Dermis microvascular lymphatic vessel endothelial cell (primary cell): ENCODE results near the gene GGA3. TPM values are rescaled to one million over a fixed set of nuclear protein-coding genes. Genes with fewer than 3 reads are reported as not detected.
"Not testable (repeated sequence)": the region's sequence is repeated elsewhere in the genome, so short reads cannot be mapped to it uniquely, and the experiment has no call there.

Source experiments
- DNase-seq, 2 donors: peaks; one replicate each; pipeline versions ENCODE4 v3.0.0 to v3.0.0-alpha.2; 2010; ENCODE audit warnings: low read depth in 2 of 2
- total RNA-seq: library from RNA; depleted of rRNA; stranded (reverse); fragments of >200 nt; gene quantifications from 2 replicates; pipeline ENCODE4 v1.2.1, GENCODE V29; 2014

Gene GGA3
- total RNA-seq, 1 donor from 2014 or later: 6.3 TPM

DNA sequence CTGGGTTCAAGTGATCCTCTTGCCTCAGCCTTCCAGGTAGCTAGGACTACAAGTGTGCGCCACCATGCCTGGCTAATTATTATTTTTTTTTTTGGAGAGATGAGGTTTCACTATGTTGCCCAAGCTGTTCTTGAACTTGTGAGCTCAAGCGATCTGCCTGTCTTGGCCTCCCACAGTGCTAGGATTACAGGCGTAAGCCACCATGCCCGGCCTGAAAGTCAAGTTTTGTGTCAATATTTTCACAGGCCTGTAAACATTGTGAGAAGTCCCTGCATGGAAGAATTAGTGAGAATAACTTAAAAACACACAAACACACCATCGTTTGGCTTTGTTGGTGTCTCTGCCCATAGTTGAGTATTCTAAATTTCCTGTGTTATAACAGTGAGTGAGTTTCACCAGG is 33.7 kb downstream of the GGA3 start:
- no peak for DNase-seq

DNA sequence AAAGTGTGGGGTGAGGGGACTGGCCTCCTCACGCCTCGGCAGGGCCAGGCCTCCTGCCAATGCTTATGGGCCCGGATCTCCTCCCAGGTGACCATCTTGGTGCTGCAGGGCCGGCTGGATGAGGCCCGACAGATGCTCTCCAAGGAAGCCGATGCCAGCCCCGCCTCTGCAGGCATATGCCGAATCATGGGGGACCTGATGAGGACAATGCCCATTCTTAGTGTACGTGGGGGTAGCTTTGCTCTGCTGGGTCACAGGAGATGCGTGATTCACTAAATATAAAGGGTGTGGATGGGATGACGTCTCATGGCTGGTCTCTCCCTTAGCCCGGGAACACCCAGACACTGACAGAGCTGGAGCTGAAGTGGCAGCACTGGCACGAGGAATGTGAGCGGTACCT is 36.4 kb downstream of the GGA3 start:
- no peak for DNase-seq

DNA sequence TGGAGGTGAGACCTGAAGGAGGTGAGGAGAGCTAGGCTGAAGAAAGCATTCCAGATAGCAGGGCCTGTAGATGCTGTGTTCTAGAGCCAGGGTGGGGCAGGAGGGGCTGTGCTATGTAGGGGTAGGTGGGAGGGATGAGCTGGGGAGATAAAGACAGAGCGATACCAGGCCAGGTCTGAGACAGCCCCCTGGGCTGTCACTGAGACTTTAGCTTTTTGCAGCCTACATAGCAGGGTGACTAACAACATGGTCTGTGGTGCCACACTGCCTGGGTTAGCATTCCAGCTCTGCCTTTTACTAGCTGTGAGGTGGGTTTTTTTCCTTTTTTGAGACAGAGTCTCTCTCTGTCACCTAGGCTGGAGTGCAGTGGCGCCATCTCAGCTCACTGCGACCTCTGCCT is 41.6 kb downstream of the GGA3 start:
- DNase-seq: no peak

DNA sequence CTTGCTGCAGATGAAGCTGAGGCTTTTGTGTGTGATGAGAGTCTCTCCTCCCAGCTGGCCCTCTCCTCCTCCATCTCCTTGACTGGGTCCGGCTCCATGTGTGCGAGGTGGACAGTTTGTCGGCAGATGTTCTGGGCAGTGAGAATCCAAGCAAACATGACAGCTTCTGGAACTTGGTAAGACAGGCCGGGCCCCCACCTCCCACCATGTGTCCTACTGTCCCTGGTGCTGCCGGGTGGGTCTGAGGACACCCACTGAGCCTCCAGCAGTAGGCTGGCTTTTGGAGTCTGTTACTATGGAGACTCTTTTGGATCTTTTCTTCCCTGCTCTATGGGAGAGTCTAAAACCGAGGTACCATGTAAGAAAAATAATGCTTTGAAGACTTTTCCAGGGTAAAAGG is 43.3 kb downstream of the GGA3 start:
- no peak for DNase-seq

DNA sequence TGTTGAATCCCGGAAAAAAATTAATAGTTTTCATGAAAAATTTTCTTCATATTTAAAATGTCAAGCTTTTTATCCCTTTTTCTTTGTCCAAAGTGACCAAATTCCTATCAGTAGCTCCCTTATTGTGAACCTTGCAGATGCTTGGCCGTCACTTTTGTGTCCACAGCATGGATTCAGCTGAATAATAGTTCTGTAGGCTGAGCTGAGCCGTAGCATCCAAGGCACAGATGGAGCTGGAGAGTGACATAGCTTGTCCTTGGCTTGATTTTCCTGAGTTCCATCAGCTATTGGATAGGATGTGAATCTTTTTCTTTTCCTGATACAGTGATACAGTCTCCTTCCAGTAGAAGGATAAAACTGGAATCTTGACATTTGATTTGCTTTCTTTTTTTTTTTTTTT is 52.3 kb downstream of the GGA3 start:
- no peak for DNase-seq

DNA sequence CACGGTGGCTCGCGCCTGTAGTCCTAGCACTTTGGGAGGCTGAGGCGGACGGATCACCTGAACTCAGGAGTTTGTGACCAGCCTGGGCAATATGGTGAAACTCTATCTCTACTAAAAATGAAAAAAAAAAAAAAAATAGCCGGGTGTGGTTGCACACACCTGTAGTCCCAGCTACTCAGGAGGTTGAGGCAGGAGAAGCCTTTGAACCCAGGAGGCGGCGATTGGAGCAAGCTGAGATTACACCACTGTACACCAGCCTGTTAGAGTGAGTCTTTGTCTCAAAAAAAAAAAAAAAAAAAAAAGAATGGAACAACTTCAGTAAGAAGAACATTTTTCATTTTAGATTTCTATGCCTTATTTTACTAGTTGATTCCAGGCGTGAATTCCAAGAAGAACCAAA is 53.2 kb downstream of the GGA3 start:
- DNase-seq: no peak

DNA sequence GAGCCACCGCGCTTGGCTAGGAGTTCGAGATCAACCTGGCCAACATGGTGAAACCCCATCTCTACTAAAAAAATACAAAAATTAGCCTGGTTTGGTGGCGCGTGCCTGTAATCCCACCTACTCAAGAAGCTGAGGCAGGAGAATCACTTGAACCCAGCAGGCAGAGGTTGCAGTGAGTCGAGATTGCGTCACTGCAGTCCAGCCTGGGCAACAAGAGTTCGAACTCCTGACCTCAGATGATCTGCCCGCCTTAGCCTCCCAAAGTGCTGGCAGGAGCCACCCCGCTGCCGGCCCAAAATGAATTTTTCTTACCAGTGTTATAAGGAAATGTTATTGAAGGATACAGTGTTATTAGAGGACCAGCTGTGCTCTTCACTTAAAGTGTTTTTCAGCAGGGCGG is 53.6 kb downstream of the GGA3 start:
- no peak for DNase-seq

DNA sequence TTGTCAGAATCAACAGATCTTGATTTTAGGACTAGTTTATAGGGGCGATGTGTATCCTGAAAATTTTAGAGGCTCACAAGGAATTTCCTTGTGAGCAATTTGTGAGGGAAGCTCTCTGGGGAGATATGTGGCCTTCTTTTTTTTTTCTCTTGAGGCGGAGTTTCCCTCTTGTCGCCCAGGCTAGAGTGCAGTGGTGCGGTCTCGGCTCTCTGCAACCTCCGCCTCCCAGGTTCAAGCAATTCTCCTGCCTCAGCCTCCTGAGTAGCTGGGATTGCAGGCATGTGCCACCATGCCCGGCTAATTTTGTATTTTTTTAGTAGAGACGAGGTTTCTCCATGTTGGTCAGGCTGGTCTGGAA is 54.4 kb downstream of the GGA3 start:
- DNase-seq: not testable (repeated sequence)

DNA sequence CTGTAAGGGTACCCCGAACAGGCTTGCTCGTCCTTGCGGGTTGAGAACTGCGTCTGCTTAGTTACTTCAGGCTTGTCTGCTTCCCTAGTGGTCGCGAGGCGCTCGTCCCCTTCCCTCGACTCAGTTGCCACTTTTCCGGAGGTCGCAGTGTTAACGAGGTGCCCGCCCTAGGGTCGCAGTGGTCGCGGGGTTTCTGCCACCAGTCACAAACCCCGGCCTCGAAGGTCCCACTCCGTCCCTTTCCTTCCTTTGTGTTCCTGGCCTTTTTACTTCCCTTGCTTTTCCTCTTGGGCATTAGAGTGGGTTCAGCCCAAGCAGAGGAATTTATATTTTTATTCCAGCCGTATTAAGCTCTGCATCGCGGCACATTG is 55.6 kb downstream of the GGA3 start:
- DNase-seq: no peak

DNA sequence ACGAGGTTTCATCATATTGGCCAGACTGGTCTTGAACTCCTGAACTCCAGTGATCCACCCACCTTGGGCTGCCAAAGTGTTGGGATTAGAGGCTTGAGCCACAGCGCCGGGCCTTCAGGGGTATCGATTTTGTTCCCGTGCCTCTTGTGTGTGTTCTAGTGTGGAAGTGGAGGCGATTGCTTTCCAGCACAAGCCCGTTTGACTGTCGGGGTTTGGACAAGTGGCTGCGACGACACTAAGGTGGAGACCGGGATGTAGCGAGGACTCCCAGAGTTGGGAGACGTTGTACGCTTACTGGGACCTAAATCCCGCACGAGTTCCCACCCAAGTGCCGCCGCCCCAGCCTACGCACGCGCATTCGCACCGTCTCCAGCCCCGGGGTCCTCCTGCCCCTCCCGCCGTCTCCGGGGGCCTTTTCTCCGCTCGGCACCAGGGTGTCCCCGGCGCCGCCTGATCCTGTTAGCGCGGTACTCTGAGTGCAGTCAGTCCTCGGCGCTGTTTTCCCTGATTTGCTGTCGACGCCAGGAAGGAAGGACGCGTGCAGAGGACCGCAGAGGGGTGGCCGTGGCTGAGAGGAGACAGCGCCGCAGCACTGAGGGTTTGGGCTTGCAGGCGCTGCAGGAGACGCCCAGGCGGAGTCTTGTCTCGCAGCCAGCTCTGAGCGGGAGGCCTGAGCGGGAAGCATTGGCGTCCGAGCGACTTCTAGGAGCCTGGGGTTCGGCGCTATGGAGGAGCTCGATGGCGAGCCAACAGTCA is 56.2 kb downstream of the GGA3 start, which contains the start of gene NUP85:
TSS of gene NUP85 (plus strand) at position 643 of the 756 bp plus-strand sequence. CDS start at position 726, 83 bp downstream.
- peak; percentile 79 to 94 for DNase-seq

DNA sequence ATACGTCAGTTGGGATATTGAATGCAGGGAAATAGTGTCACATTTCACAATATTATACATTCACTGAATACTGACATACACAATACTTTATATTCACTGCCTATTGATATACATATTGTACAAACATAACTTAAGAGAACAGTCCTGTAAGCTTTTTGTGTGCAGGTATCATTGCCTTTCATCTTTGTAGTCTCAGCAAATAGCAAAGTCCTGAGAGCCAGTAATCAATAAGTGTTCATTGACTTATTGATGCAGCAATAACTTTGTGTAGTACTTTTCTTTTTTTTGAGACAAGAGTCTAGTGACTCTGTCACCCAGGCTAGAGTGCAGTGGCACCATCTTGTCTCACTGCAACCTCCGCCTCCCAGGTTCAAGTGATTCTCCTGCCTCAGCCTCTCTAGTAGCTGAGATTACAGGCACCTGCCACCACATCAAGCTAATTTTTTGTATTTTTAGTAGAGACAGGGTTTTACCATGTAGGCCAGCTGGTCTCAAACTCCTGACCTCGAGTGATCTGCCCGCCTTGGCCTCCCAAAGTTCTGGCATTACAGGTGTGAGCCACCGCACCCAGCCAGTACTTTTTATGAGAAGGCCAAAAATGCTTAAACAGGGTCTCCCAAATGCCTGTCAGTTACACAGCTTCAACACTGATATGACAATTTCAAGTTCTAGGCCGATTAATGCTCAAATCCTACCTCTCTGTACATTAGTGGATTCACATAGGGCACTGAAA is 61.4 kb downstream of the GGA3 start:
- no peak for DNase-seq

DNA sequence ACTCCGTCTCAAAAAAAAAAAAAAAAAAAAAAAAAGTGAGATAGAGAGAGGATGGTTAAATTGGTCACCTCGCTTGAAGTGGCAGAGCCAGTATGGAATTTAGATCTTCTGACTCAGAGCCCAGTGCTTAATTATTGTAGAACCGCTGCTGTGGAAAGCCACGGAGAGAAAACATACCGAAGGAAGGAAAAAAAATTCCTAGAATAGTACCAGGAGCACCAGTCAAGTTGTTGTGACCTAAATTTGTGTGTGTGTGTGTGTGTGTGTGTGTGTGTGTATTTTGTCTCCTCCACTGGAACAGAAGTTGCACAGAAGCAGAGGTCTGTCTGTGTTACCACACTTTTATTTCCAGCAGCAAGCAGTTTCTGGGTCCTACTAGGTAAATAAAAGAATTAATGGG is 66.5 kb downstream of the GGA3 start:
- no peak for DNase-seq

DNA sequence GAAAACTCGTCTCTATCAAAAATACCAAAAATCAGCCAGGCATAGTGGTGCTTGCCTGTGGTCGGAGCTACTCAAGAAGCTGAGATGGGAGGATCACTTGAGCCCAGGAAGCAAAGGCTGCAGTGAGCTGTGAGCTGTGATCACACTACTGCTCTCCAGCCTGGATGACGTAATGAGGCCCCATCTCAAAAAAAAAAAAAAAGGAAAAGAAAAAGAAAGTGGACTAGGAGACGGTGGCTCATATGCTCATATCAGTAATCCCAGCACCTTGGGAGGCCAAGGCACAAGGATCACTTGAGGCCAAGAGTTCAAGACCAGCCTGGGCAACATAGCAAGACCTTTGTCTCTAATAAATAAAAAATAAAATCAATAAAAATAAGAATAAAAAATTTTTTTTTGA is 69.8 kb downstream of the GGA3 start:
- no peak for DNase-seq

DNA sequence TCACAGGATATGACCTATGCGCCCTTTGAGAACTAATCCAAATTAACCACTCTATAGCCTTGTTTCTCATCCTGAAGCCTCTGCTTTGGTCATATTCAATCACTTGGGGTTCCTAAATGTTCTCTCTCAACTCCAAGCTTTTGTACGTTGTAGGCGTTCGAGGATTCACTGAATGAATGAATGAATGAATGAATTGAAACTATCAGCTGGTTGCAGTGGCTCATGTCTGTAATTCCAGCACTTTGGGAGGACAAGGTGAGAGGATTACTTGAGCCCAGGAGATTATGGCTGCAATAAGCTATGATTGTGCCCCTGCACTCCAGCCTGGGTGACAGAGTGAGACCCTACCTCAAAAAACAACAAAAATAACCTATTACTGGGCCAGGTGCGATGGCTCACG is 72.8 kb downstream of the GGA3 start:
- DNase-seq: no peak

Other genes with a start within 250 kb of the GGA3 start
- gene MRPL58, start 248.9 kb downstream of the GGA3 start, total RNA-seq: 16.2 and 28.0 TPM in 2 replicates
- 138 and 188 TPM in 2 replicates for gene ATP5PD, start 214.6 kb downstream of the GGA3 start, total RNA-seq
- 9.1 and 14.9 TPM in 2 replicates for gene KCTD2, start 214.4 kb downstream of the GGA3 start, total RNA-seq
- gene SLC16A5, start 173.7 kb downstream of the GGA3 start, total RNA-seq: 3.9 and 4.6 TPM in 2 replicates
- 3.9 and 6.2 TPM in 2 replicates for gene ARMC7, start 151.6 kb downstream of the GGA3 start, total RNA-seq
- gene NT5C, start 129.9 kb downstream of the GGA3 start, total RNA-seq: 42.4 and 46.0 TPM in 2 replicates
- 87.1 and 122 TPM in 2 replicates for gene JPT1, start 107.1 kb downstream of the GGA3 start, total RNA-seq
- gene SUMO2, start 78.6 kb downstream of the GGA3 start, total RNA-seq: 90.8 and 94.6 TPM in 2 replicates
- 39.4 and 39.7 TPM in 2 replicates for gene NUP85, start 55.9 kb downstream of the GGA3 start, total RNA-seq
- gene MRPS7, start 273 bp upstream of the GGA3 start, total RNA-seq: 60.1 and 70.2 TPM in 2 replicates
- 10.4 and 10.9 TPM in 2 replicates for gene MIF4GD, start 9.6 kb upstream of the GGA3 start, total RNA-seq
- gene SLC25A19, start 27.8 kb upstream of the GGA3 start, total RNA-seq: 6.2 and 6.6 TPM in 2 replicates
- gene GRB2, start 144.1 kb upstream of the GGA3 start, total RNA-seq: 69.3 and 81.2 TPM in 2 replicates
- gene TMEM94, start 195.0 kb upstream of the GGA3 start, total RNA-seq: 17.2 and 27.2 TPM in 2 replicates